Epidermal melanocyte (primary cell): ENCODE results near the gene L3HYPDH.

Experiments
- DNase-seq: peaks from one replicate; pipeline ENCODE4 v3.0.0; 2011; ENCODE audit warnings: low spot score; ENCODE audit not compliant: insufficient read length

Gene L3HYPDH

DNA sequence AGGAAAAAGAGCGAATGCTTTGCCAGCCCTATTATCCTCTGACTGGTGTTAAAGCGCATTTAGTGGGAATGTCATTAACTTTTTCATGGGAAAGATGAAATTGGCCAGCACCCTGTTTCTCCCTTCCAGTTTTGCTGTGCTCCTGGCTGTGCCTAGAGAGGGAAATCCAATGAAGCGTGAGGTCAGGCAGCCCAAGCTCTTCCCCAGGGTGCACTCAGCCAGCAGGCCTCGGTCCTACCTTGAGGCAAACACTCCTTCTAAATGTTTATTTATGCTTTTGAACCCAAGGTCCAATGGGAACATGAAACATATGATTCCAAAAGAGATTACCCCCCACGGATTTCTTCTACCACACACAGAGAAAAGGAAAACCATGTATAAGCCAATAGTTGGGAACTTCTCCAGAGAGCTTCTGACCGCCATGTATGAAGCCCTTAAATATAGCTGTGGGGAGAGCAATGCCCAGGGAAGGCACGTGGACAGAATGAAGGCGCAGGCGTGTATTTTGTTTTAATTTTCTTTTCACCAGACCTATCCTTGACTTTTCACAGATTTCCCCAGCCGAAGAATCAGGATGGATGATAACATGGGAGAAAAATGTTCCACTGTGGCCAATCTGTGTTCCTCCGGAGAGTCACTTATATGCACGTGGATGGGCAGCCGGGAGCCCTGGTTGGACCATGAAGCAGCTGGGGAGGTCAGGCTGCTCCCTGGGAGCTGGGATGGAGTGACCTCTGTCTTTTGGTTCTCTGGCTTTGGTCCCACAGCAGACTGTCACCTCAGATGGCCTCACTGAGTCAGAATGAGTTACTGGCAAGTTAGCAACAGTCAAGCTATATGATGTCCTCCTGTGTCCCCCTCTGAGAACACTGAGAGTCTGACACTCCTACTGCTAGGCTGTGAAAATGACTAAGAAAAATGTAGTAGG is 56.3 kb downstream of the L3HYPDH start:
- no peak for DNase-seq

DNA sequence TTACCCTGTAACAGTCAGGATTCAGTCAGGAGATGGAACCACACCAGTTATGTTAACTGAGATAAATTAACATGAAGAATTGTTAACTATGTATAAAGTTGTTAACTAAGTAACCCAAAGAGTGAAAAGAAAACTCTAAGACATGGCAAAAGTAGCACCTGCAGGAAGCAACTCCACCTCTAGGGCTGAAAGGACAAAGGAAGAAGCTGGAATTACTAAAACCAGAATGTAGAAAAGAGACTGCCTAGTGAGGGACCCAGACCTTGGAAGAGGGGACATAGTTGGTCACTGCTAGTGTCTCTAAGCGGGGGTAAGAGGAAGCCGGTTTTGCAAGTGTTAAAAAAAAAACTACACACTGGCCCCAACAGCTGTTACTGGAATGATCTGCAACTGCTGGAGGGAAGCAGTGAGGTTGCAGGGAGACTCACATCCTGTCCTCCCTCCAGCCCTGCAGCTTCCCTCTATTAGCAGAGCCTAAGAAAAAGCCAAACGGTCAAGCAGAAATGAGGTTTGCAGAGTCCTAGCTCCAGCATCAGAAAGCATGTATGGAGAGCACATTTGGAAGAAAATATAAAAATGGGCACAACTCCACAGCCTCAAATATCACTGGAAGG is 58.8 kb downstream of the L3HYPDH start:
- no peak for DNase-seq

DNA sequence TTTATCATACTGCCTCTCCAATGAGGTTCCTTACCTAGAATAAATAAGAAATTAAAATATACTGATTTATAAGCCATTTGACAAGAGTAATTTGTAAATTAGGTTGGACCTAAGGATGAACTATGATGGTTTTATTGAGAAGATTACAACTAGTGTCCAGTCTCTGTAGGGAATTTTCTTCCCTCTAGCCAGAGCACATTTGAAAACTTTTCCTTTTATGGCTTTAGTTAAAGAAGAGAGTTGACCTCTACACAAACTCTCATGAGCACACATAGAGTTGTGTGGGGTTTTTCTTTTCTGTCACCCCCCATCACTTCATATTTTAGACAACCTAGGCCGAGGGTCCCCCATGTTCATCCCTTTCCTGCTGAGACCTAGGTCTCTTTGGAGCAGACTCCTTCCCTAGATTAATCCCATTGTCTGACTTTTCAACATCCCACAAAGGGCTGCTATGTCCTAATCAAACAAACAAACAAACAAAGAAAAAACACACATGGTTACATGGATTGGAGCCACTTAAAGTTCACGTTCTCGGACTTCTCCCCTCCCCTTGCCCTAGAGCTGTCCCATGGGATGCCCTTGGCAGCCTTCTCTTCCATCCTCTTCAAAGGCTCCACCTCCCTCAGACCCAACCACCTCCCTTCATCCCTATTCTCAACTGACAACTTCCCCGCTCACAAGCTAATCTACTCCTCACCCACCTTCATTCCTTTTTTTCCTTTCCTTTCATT is 59.7 kb downstream of the L3HYPDH start:
- DNase-seq, result no peak
